ENCODE results near the gene ZNF19. TPM values are rescaled to one million over a fixed set of nuclear protein-coding genes. Genes with fewer than 3 reads are reported as not detected.

ZNF19 gene
- total RNA-seq, 1 donor, result 3.5 TPM

- DNase-seq (ENCODE audit: low read depth), result no peak
- H3K4me3 ChIP-seq (ENCODE audit: low read depth, low read length), result no peak overlapping the region
- TF ChIP-seq CTCF (IDR thresholded peaks at IDR 0.05; ENCODE audit: insufficient read depth, low read length), result no peak
Observed at GRCh38 chr16:71480956-71481355, 8.2 kb downstream of the ZNF19 start.

GRCh38 chr16:71479420-71479819 lies 9.7 kb downstream of the ZNF19 start:
- H3K4me3 ChIP-seq (ENCODE audit: low read depth, low read length), result no peak overlapping the region
- peak; percentile 50 for TF ChIP-seq CTCF (IDR thresholded peaks at IDR 0.05; ENCODE audit: insufficient read depth, low read length)
- DNase-seq (ENCODE audit: low read depth), result peak; percentile 33

GRCh38 chr16:71476457-71477124 lies 12.5 kb downstream of the ZNF19 start:
- H3K4me3 ChIP-seq (ENCODE audit: low read depth, low read length), result no peak overlapping the region
- TF ChIP-seq CTCF (IDR thresholded peaks at IDR 0.05; ENCODE audit: insufficient read depth, low read length), result no peak
- no peak for DNase-seq (ENCODE audit: low read depth)

GRCh38 chr16:71474864-71475263 lies 14.3 kb downstream of the ZNF19 start:
- peak; percentile 63 for DNase-seq (ENCODE audit: low read depth)
- H3K4me3 ChIP-seq (ENCODE audit: low read depth, low read length), result no peak overlapping the region
- no peak for TF ChIP-seq CTCF (IDR thresholded peaks at IDR 0.05; ENCODE audit: insufficient read depth, low read length)

GRCh38 chr16:71473891-71474290 lies 15.2 kb downstream of the ZNF19 start:
- TF ChIP-seq CTCF (IDR thresholded peaks at IDR 0.05; ENCODE audit: insufficient read depth, low read length), result no peak
- no peak for DNase-seq (ENCODE audit: low read depth)
- H3K4me3 ChIP-seq (ENCODE audit: low read depth, low read length), result no peak overlapping the region

- DNase-seq (ENCODE audit: low read depth), result no peak
- no peak overlapping the region for H3K4me3 ChIP-seq (ENCODE audit: low read depth, low read length)
- no peak for TF ChIP-seq CTCF (IDR thresholded peaks at IDR 0.05; ENCODE audit: insufficient read depth, low read length)
Observed at GRCh38 chr16:71472931-71473330, 16.2 kb downstream of the ZNF19 start.

GRCh38 chr16:71472051-71472450 lies 17.1 kb downstream of the ZNF19 start:
- DNase-seq (ENCODE audit: low read depth), result no peak
- TF ChIP-seq CTCF (IDR thresholded peaks at IDR 0.05; ENCODE audit: insufficient read depth, low read length), result no peak
- H3K4me3 ChIP-seq (ENCODE audit: low read depth, low read length), result no peak overlapping the region

All from fibroblast of the aortic adventitia (primary cell).